Peyer's patch (tissue), 4 donors: Measurements from ENCODE around the gene SLC7A6.

Experiments
- POLR2A ChIP-seq, 2 donors: fragments of 450-650 bp; IDR thresholded peaks; one replicate each; pipeline ENCODE4 v1.5.1; 2017; ENCODE audit warnings: antibody characterized with exemption in 2 of 2, mild to moderate bottlenecking in 2 of 2, moderate library complexity in 2 of 2
- TF ChIP-seq, protein P1 (sequence below), 6 experiments: fragments of 450-650 bp in 4 of 6; fragments of 200-600 bp in 2 of 6; sonication (generic) in 1 of 6; IDR thresholded peaks; one replicate each; pipeline ENCODE4 v1.5.1; 2017 to 2019; ENCODE audit warnings: antibody characterized with exemption in 6 of 6, mild to moderate bottlenecking in 3 of 6, moderate library complexity in 1 of 6

DNA sequence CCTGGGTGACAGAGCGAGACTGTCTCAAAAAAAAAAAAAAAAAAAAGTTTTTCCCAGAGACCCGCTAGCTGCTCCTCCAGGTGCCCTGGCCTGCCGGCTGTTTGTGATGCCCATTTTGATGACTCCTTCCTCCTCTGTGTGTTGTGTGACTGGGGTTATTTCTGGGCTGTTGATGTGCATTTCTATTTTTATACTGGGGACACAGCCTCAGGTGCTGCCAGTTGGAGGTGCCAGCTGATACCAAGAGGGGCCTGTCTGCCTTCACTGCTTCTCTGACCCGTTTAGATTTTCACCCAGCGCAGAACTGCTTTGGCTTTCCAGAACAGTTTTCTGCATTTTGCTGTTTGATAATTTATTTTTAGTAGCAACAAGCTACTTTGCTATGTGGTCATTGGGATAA lies 12.5 kb upstream of the SLC7A6 start:
- TF ChIP-seq, protein P1, sequence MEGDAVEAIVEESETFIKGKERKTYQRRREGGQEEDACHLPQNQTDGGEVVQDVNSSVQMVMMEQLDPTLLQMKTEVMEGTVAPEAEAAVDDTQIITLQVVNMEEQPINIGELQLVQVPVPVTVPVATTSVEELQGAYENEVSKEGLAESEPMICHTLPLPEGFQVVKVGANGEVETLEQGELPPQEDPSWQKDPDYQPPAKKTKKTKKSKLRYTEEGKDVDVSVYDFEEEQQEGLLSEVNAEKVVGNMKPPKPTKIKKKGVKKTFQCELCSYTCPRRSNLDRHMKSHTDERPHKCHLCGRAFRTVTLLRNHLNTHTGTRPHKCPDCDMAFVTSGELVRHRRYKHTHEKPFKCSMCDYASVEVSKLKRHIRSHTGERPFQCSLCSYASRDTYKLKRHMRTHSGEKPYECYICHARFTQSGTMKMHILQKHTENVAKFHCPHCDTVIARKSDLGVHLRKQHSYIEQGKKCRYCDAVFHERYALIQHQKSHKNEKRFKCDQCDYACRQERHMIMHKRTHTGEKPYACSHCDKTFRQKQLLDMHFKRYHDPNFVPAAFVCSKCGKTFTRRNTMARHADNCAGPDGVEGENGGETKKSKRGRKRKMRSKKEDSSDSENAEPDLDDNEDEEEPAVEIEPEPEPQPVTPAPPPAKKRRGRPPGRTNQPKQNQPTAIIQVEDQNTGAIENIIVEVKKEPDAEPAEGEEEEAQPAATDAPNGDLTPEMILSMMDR (IDR thresholded peaks at IDR 0.05), result no peak
- no peak for TF ChIP-seq POLR2A (IDR thresholded peaks at IDR 0.05)
